ENCODE data around the gene GNB1L.

Gene GNB1L

DNA sequence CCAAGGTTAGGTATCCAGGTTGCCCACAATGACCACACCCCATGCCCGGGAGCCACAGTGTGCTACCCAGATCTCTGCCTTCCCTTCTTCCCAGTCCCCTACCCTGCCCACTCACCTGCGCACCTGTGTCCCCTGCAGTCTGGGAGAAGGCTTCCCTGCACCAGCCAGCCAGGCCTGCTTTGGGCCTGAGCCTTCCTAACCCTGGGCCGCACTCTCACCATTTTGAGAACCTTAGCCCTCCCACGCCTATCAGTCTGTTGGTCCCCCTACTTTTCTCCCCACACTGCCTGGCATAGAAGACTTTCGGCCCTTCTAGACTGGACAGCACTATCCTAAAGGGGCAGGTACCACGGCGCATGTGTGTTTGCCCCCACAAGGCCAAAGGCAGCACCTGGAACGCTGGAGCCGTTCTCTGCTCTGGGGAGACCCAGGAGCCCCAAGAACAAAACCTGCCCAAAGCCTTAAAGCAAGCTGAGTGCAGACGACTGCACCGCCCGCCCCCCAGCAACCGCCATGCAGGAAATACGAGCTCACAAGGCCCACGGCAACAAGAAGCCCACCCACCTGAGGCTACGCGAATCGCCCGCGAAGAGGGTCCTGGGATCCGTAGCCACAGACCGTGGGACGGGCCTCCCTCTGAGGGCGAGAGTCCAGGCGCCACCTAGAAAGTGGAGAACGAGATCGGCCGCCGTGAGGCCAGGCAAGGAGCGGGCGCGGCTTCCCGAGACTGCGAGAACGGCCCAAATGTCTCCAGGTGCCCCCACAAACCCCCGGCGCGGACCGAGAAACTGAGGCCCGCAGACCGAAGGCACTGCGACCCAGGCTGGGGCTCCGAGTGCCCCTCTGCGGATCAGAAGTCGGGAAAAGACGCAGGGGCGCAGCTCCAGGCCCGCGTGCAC is 546 bp downstream of the GNB1L start:
- DNase-seq (ENCODE audit: insufficient read length, low spot score) (no peak), FAIRE-seq (no peak)

DNA sequence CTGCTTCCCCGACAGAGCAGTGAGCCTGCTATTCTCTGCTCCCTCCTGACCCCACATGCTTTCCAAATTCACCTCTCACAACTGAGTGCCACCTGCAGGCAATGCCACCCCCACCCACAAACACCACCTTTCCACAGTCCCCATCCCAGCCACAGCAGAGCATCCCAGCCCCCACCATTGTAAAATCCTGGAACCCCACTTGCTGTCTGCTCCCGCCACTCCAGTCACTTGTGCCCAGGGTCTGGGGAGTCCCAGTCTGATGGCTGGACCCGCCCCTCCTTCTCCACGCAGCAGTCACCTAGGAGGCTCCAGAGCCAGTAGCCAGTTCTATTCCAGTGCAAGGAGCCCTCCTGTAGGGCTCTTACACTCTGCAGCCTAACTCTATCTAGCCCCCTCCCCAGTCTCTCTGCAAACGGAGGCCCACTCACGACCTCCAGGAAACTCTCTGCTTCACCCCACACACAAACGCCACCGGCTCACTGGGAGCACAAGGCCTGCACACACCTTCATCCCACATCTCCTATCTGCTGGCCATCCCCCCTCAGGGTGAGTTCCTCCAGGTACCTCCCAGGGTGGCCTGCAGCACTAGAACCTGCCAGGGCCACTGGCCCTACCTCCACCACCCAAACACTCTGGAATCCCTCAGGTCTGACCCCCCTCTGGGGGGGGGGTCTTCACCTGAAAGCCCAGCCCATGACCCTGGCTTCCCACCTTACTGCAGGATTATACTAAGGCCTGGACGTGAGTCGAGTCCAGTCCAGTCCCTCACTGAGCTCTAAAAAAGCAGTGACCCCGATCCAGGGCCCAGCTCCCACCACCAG is 1.4 kb downstream of the GNB1L start:
- FAIRE-seq, result no peak
- TF ChIP-seq, protein P1, sequence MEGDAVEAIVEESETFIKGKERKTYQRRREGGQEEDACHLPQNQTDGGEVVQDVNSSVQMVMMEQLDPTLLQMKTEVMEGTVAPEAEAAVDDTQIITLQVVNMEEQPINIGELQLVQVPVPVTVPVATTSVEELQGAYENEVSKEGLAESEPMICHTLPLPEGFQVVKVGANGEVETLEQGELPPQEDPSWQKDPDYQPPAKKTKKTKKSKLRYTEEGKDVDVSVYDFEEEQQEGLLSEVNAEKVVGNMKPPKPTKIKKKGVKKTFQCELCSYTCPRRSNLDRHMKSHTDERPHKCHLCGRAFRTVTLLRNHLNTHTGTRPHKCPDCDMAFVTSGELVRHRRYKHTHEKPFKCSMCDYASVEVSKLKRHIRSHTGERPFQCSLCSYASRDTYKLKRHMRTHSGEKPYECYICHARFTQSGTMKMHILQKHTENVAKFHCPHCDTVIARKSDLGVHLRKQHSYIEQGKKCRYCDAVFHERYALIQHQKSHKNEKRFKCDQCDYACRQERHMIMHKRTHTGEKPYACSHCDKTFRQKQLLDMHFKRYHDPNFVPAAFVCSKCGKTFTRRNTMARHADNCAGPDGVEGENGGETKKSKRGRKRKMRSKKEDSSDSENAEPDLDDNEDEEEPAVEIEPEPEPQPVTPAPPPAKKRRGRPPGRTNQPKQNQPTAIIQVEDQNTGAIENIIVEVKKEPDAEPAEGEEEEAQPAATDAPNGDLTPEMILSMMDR (IDR thresholded peaks at IDR 0.05; ENCODE audit: insufficient read depth, missing control alignments), result no peak

More for the DNA sequence above, 546 bp downstream of the GNB1L start:
- TF ChIP-seq, protein P1 (IDR thresholded peaks at IDR 0.05; ENCODE audit: insufficient read depth, missing control alignments), result no peak

DNA sequence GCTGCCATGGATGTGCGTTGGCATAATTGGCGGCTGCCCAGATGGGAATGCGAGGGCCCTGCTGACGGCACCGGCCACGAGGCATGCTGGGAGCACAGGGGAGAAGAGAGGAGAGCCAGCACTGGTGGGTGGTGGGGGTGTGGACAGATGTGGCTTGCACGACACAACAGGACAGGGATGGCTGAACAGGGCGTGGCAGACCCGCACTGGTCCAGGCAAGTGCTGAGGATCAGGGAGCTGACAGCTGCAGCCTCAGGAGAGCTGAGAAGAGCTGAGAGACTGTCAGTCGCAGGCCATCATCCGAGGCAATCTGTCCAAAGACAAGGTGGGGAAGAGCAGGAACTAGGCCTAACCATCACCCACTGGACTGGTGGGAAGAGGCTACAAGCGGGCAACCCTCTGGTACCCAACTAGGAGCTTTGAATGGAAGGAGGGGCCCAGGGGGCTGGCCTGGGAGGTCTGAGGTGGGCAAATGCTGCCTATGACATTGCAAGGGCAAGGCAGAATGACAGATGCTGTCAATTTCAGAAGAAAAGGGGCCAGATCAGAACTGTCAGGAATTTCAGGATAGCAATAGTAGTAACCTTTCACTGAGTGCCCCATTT is 2.4 kb downstream of the GNB1L start:
- DNase-seq (ENCODE audit: insufficient read length, low spot score) (no peak), FAIRE-seq (no peak)
- TF ChIP-seq, protein P1 (IDR thresholded peaks at IDR 0.05; ENCODE audit: insufficient read depth, missing control alignments), result no peak

More for the DNA sequence above, 1.4 kb downstream of the GNB1L start:
- no peak for DNase-seq (ENCODE audit: insufficient read length, low spot score)

DNA sequence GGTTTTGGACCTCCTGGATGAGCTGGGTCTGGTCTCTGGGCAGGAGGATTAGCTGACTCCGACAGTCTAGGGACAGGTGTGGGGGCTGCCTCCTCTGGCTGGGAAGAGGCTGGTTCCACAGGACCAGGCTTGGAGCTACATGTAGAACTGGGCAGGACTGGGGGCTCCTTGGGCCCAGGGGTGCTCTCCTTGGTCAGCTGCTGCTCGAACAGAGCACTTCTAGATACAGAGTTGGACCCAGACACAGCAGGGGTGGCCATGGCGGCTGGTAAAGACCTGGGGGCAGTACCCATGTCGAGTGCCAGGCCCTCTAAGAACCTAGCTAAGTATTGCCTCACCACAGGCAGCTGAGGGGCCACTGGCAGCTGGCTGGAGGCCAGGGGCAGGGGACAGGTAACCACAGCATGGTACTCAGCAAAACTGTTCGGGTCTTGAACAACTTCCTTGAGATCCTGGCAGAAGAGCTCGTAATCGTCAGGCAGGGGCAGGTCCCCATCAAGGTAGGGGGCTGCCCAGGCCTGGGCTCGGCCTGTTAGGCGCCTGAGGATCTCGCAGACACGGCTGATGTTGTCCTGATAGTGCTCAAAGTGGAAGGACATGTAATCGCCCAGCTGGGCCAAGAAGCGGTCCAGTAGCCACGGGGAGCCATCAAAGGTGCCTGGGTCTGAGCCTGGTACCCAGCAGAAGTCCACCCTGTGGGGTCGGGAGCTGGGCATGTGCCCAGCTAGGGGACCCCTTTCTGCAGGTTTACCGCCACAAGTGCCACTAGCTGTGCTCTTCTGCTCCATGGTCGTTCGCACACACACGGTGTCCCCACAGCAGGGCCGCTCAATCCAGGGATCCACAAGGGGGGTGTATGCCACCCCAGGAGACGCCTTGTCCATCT is 3.1 kb downstream of the GNB1L start:
- FAIRE-seq (no peak), DNase-seq (ENCODE audit: insufficient read length, low spot score) (no peak)
- TF ChIP-seq, protein P1 (IDR thresholded peaks at IDR 0.05; ENCODE audit: insufficient read depth, missing control alignments), result no peak

DNA sequence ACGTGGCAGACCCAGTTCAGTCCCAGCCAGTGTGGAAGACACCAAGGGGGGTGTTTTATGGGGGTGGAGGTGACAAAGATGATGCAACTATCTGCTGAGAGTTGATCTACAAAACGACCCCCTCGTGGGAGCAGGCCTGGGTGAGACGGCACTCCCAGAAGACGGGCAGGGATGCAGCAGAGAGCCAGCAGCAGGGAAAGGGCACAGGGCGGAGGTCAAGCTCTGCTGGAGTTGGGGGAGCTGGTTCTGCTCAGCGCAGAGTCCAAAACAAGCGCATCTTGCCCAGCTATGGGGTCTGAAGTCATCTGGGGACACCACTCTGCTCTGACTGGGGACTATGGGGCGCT is 3.9 kb downstream of the GNB1L start:
- DNase-seq (ENCODE audit: insufficient read length, low spot score), result no peak
- TF ChIP-seq, protein P1 (IDR thresholded peaks at IDR 0.05; ENCODE audit: insufficient read depth, missing control alignments), result no peak
- no peak for FAIRE-seq

Measured in D721Med (cell line).